K562 (cell line): ENCODE measurements around the gene KPNA1. TPM values are rescaled to one million over a fixed set of nuclear protein-coding genes. Genes with fewer than 3 reads are reported as not detected.

ENCODE experiments used
- HLTF ChIP-seq: fragments of 450-650 bp; IDR thresholded peaks from 2 replicates; pipeline ENCODE4 v1.6.1; 2016
- PURB ChIP-seq: sonication (generic); formaldehyde crosslinking; IDR thresholded peaks from 2 replicates; pipeline ENCODE4 v1.9.0; 2021; ENCODE audit warnings: low read depth, mild to moderate bottlenecking, missing genetic modification reagents
- RB1 ChIP-seq: fragments of 450-650 bp; IDR thresholded peaks from 2 replicates; pipeline ENCODE4 v1.6.1; 2017; ENCODE audit warnings: low read depth, mild to moderate bottlenecking
- TAF9B ChIP-seq: fragments of 450-650 bp; IDR thresholded peaks from 2 replicates; pipeline ENCODE4 v1.6.1; 2018; ENCODE audit warnings: mild to moderate bottlenecking; ENCODE audit not compliant: partially characterized antibody
- ZKSCAN8 ChIP-seq: fragments of 200-800 bp; sonication (Bioruptor generic); IDR thresholded peaks from 2 replicates; pipeline ENCODE4 v1.6.1; 2016; ENCODE audit warnings: missing genetic modification characterization, missing compliant biosample characterization
- ZNF12 ChIP-seq: sonication (generic); formaldehyde crosslinking; IDR thresholded peaks from 2 replicates; pipeline ENCODE4 v1.4.0; 2020; ENCODE audit warnings: mild to moderate bottlenecking, missing genetic modification reagents
- ZNF217 ChIP-seq: sonication (generic); formaldehyde crosslinking; IDR thresholded peaks from 2 replicates; pipeline ENCODE4 v1.8.0; 2022; ENCODE audit warnings: mild to moderate bottlenecking, missing genetic modification reagents
- ZNF76 ChIP-seq: fragments of 250-450 bp; sonication (Bioruptor Pico); IDR thresholded peaks from 2 replicates; pipeline ENCODE4 v1.4.0; 2020; ENCODE audit warnings: mild to moderate bottlenecking, moderate library complexity, borderline replicate concordance
- polyA plus RNA-seq, 8 experiments: library from polyadenylated mRNA; depleted of rRNA in 4 of 8; stranded (reverse) in 5 of 8; unstranded in 3 of 8; fragments of >200 nt; fragmentation: Nextera tagmentation in 2 of 8; fragmentation: Illumina TruSeq in 1 of 8; extraction: Ambion mirVana in 2 of 8; extraction: Trizol in 1 of 8; gene quantifications; 2 replicates each; pipeline versions ENCODE4 v1.2.1 to v1.2.3, GENCODE V29; 2011 to 2014; ENCODE audit warnings: inconsistent platforms in 1 of 8, missing spikeins in 1 of 8
- total RNA-seq, 7 experiments: library from RNA; depleted of rRNA in 6 of 7; stranded (reverse); fragments of >200 nt in 6 of 7; fragmentation: Illumina TruSeq in 2 of 7; extraction: Trizol in 2 of 7; gene quantifications; 2 replicates each; pipeline versions ENCODE4 v1.2.1 to v1.2.3, GENCODE V29; 2011 to 2021; ENCODE audit warnings: low replicate concordance in 1 of 7
- TF ChIP-seq, protein P1 (sequence below): sonication (generic); formaldehyde crosslinking; IDR thresholded peaks from 2 replicates; pipeline ENCODE4 v1.8.1; 2023; ENCODE audit warnings: mild to moderate bottlenecking, missing genetic modification reagents
- TF ChIP-seq, protein P2 (sequence below), 2 experiments: fragments of 450-650 bp; IDR thresholded peaks; 2 replicates each; pipeline ENCODE4 v1.6.1; 2018; ENCODE audit warnings: mild to moderate bottlenecking in 2 of 2, low read depth in 1 of 2; ENCODE audit not compliant: partially characterized antibody in 2 of 2
- TF ChIP-seq, protein P3 (sequence below): fragments of 250-450 bp; sonication (Bioruptor Pico); IDR thresholded peaks from 2 replicates; pipeline ENCODE4 v1.4.0; 2020; ENCODE audit warnings: borderline replicate concordance
- TF ChIP-seq, protein P4 (sequence below): sonication (generic); formaldehyde crosslinking; IDR thresholded peaks from 2 replicates; pipeline ENCODE4 v1.4.0; 2020; ENCODE audit warnings: mild to moderate bottlenecking, missing genetic modification reagents

Gene KPNA1
- total and polyA plus RNA-seq, 9 of the 15 experiments (the other 6 are each of a cell fraction or from before 2014, with no cell fraction given): 9.3 to 53.8 (median 33.5) TPM

DNA sequence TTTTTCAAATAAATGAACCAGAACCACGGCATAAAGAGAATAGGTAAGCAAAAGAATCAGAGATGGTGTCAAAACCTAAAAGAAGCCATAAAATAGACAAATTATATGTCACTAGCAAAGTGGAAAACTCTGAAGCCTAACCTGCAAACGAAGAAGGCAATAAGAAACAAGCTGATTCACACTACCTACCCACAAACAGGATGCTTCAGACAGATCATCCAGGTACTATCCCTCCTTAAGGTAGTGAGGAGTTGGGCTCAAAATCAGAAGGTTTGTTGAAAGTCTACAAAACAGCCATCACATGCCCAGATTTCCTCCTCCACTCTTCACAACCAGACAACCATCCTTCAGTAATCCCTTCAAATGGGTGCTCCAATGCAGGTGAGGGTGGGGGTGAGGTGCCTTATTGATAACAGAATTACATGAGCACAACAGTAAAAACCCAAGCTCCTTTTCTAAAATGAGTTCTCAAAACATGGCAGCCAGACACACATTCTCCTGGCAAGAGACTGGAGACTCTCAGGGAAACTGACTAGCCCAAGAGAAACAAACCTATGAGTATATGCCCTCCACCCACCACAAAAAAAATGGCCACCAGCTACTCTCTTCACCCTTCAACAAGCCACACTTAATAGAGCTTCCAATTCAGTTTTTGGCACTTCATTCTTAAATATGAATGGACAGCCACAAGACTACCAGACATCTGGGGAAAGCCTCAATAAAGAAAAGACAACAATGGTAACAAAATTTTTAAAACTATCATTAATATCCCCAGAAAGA is 6.4 kb downstream of the KPNA1 start (continued):
- TF ChIP-seq, protein P1, sequence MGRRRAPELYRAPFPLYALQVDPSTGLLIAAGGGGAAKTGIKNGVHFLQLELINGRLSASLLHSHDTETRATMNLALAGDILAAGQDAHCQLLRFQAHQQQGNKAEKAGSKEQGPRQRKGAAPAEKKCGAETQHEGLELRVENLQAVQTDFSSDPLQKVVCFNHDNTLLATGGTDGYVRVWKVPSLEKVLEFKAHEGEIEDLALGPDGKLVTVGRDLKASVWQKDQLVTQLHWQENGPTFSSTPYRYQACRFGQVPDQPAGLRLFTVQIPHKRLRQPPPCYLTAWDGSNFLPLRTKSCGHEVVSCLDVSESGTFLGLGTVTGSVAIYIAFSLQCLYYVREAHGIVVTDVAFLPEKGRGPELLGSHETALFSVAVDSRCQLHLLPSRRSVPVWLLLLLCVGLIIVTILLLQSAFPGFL (CRISPR knock-in tag): no peak
- TF ChIP-seq ZNF12 (CRISPR knock-in tag): no peak
- TF ChIP-seq HLTF: no peak
- TF ChIP-seq, protein P2, sequence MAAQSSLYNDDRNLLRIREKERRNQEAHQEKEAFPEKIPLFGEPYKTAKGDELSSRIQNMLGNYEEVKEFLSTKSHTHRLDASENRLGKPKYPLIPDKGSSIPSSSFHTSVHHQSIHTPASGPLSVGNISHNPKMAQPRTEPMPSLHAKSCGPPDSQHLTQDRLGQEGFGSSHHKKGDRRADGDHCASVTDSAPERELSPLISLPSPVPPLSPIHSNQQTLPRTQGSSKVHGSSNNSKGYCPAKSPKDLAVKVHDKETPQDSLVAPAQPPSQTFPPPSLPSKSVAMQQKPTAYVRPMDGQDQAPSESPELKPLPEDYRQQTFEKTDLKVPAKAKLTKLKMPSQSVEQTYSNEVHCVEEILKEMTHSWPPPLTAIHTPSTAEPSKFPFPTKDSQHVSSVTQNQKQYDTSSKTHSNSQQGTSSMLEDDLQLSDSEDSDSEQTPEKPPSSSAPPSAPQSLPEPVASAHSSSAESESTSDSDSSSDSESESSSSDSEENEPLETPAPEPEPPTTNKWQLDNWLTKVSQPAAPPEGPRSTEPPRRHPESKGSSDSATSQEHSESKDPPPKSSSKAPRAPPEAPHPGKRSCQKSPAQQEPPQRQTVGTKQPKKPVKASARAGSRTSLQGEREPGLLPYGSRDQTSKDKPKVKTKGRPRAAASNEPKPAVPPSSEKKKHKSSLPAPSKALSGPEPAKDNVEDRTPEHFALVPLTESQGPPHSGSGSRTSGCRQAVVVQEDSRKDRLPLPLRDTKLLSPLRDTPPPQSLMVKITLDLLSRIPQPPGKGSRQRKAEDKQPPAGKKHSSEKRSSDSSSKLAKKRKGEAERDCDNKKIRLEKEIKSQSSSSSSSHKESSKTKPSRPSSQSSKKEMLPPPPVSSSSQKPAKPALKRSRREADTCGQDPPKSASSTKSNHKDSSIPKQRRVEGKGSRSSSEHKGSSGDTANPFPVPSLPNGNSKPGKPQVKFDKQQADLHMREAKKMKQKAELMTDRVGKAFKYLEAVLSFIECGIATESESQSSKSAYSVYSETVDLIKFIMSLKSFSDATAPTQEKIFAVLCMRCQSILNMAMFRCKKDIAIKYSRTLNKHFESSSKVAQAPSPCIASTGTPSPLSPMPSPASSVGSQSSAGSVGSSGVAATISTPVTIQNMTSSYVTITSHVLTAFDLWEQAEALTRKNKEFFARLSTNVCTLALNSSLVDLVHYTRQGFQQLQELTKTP (IDR thresholded peaks at IDR 0.05; ENCODE audit: low read depth in 1 of 2, partially characterized antibody in 2 of 2): no peak
- TF ChIP-seq, protein P3, sequence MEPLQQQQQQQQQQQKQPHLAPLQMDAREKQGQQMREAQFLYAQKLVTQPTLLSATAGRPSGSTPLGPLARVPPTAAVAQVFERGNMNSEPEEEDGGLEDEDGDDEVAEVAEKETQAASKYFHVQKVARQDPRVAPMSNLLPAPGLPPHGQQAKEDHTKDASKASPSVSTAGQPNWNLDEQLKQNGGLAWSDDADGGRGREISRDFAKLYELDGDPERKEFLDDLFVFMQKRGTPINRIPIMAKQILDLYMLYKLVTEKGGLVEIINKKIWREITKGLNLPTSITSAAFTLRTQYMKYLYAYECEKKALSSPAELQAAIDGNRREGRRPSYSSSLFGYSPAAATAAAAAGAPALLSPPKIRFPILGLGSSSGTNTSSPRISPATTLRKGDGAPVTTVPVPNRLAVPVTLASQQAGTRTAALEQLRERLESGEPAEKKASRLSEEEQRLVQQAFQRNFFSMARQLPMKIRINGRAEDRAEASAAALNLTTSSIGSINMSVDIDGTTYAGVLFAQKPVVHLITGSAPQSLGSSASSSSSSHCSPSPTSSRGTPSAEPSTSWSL (CRISPR knock-in tag): no peak
- TF ChIP-seq ZNF76 (CRISPR knock-in tag): no peak
- TF ChIP-seq, protein P4, sequence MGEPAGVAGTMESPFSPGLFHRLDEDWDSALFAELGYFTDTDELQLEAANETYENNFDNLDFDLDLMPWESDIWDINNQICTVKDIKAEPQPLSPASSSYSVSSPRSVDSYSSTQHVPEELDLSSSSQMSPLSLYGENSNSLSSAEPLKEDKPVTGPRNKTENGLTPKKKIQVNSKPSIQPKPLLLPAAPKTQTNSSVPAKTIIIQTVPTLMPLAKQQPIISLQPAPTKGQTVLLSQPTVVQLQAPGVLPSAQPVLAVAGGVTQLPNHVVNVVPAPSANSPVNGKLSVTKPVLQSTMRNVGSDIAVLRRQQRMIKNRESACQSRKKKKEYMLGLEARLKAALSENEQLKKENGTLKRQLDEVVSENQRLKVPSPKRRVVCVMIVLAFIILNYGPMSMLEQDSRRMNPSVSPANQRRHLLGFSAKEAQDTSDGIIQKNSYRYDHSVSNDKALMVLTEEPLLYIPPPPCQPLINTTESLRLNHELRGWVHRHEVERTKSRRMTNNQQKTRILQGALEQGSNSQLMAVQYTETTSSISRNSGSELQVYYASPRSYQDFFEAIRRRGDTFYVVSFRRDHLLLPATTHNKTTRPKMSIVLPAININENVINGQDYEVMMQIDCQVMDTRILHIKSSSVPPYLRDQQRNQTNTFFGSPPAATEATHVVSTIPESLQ (CRISPR knock-in tag): no peak
- TF ChIP-seq TAF9B: no peak
- no peak for TF ChIP-seq ZKSCAN8 (CRISPR knock-in tag)
- no peak for TF ChIP-seq RB1
- TF ChIP-seq ZNF217 (CRISPR knock-in tag): no peak
- no peak for TF ChIP-seq PURB
